ENCODE results near the gene OTUB1.
"Not testable (repeated sequence)": the region's sequence is repeated elsewhere in the genome, so short reads cannot be mapped to it uniquely, and the experiment has no call there.

Gene OTUB1

GRCh38 chr11:63986156-63986931 is at the start of gene OTUB1:
TSS of gene OTUB1 (plus strand) at chr11:63986438. CDS start at chr11:63986457, 19 bp downstream.
- DNase-seq, result peak; percentile 84

- DNase-seq, result no peak
These were observed 48.3 kb upstream of the OTUB1 start for GRCh38 chr11:63937713-63938478.

GRCh38 chr11:63938479-63939396 is 47.5 kb upstream of the OTUB1 start, which contains the start of gene NAA40:
TSS of gene NAA40 (plus strand) at chr11:63939002. CDS start at chr11:63939097, 95 bp downstream.
- DNase-seq, result peak; percentile 95

GRCh38 chr11:63939397-63939891 is 46.8 kb upstream of the OTUB1 start:
- no peak for DNase-seq

DNA sequence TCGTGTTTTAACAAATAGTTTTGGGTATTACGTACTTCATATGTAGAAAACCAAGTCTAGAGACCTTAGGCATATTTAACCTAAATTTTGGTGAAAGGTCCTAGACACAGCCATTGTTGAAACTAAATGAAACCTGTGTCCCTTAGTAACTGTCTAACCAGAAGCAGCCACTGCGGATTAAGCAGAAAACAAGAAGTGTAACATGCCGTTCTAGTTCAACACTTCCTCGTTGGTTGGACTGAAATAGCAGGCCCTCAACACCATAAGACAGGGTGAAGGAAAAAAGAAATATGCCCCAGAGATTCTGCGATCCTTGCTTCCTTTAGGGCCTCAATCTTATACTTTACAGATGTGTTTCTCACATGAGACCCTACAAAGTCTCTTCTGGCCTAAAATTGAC is 45.5 kb upstream of the OTUB1 start:
- no peak for DNase-seq

DNA sequence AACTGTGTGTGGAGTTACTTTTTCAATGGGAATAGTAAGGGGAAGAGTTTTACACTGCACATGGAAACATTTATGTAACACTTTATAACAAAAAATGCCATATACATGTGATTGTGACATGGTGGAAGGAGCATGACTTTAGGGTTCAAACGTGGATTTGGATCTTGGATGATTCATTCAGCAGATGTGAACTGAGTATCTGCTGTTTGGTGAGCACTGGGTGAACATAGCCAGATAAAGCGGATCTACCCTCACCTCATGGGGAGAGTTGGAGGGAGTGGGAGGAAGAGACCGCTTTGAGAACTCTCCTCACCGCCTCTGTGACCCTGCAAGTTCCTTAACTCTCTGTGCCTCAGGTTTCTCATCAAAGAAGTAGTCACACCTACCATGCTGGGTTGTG is 44.3 kb upstream of the OTUB1 start:
- no peak for DNase-seq

DNA sequence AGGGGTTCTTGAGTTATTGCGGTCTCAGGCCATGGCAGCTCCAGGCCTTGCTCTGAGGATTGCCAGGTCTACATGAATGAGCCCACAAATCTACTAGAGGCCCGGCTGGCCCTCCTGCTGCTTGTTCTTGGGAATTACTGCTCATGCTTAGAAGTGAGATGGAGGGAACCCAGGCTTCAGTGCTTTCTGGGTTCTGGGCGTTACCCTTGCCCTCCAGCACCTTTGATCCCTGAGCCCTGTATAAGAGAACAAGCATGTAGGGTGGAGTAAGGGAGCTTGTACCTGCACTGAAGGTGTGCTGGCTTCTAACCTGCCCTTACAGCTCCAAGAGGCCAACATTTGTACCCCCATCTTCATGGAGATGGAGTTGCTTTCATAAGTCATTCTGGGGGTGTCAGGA is 43.4 kb upstream of the OTUB1 start:
- DNase-seq, result no peak

DNA sequence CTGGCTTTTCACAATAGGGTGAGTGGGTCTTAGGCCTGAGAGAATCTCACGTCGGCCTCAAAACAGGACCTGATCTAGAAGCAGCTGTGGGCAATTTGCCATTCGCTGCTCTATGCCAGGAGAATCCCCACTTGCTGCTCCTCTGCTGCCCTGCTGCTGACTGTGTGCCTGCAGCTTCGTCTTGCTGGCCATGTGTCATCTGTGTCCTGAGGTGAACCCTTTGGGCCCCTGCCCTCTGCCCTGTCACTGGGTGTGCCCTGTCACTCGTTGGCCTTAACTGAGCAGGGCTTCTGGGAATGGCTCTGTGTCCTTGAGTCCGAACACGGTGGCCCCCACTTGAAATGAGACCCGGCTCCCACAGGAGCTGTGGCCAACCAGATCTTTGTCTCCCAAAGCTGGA is 41.3 kb upstream of the OTUB1 start:
- no peak for DNase-seq

DNA sequence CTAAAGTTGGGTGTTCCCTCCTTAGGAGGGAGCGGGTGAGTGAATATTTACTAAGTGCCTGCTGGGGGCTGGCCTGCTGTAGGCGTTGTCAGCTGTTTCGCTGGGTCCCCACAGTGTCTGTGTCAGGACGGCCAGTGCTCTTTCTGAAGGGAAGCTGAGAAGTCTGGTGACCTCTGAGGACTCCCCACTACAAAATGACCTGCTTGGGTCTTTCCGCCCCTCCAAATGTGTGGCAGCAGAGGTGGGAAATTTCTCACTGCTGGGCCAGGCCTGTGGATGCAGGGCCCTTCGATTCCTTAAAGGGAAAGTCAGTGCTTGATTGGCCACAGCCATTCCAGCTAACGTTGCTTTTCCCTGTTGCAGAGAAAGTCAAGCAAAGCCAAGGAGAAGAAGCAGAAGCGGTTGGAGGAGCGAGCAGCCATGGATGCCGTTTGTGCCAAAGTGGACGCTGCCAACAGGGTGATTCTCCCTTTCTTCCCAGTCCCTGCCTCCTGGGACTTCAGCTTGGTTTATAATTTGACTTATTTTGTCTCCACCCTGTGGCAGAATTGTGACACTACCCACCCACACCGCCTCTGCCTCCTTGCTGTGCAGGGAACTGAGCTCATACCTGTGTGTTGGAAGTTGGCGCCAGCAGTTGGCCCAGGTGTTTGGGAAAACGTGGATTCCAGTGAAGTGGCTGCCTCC is 40.6 kb upstream of the OTUB1 start:
- DNase-seq, result peak; percentile 68

DNA sequence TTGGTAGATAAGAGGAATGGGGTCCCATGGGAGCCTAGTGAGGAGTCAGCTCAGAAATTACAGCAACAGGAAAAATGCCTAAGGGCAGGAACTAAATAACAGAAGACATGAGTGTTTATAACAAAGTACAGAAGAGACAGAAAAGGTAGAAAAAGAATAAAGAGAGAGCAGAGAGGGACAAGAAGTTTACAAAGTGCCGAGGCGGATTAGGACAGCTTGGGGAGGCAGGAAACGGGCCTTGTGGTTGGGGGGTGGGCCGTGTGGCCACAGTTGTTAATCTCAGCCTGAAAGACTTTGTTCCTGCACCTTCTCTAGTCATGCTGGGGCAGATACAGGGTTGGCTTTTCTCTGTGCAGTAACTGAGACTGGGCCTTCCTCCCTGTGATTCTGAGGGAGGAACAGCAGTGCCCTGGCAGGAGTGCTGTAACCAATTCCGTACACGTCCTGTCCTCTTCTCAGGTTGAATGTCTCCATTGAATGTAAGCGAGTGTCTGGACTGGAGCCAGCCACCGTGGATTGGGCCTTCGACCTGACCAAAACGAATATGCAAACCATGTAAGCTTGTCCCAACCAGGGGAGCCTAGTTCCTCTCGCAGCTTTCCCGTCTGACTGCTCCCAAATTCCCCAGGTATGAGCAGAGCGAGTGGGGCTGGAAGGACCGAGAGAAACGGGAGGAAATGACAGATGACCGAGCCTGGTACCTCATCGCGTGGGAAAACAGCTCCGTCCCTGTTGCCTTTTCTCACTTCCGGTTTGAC is 34.3 kb upstream of the OTUB1 start:
- no peak for DNase-seq

DNA sequence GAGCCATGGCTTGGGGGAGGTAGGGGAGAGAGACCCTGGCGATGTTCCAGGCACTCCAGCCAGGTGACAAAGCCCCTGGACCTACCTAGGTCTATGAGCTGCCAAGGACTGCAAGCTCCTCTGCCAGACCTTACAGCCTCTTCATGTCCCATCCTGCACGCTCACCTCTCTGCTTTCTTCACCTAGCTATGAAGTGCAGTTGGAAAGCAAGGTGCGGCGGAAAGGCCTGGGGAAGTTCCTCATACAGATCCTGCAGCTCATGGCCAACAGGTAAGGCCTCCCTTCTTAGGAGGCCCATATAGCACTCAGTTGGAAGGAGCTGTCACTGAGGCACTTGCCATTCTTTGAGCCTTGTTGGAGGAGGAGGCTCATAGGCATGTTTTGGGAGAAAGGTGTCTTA is 33.7 kb upstream of the OTUB1 start:
- DNase-seq, result no peak

DNA sequence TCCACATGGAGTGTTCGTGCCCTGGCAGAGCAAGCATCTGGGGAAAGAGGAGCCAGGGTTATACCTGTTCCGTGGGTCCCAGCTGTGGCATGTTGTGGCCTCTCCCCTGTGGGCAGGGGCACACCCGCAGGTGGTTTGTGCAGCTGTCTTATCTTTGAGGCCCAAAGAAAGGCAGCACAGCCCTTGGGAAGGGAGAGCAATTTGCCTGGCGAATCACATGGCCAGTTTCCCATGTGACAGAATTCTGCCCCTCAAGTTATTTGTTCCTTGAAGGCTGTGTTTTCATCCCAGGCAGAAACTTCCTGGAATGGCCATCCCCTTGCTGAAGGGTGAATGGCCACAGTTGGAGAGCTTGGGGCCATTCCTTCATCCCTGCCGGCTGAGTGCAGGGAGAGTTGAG is 28.2 kb upstream of the OTUB1 start:
- DNase-seq, result no peak

DNA sequence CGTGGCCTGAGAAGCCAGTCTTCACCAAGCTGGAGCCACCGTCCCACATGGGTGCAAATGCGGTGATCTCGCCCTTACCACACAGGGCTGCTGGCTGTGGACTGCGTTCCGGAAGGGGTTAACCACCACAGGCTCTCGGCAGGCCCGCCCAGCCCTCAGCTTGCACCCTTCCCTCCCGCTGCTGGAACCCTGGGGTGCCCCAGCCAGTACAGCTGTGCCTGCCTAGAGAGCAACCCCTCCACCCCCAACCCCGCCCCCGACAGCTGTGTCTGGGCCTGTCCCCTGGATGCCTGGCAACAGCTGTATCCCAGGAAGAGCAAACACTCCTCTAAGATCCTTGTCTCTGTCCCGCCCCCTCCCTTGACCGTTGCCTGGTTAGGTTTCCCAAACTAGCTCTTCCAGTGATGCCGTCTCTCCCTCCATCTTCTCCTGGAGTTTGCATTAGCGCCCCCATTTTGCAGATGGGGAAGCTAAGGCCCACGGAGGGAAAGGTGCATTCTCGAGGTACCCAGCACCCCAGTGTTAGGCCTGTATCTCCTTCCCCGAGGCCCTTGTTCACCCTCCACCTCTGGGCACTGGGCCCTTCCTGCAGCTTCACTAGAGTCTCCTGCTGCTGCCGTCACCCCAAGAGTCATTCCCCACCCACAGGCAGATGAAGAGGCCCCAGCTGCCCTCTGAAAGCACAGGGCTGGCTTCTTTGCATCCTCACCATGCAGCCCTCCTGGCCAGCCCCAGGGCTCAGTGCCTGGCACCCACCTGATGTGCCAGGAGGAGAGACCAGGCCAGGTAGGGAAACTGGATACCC is 24.4 kb upstream of the OTUB1 start:
- peak; percentile 30 for DNase-seq

GRCh38 chr11:63963895-63964294 is 22.3 kb upstream of the OTUB1 start:
- not testable (repeated sequence) for DNase-seq

- no peak for DNase-seq
These were observed 19.8 kb upstream of the OTUB1 start for GRCh38 chr11:63966444-63966843.

GRCh38 chr11:63969461-63969860 is 16.8 kb upstream of the OTUB1 start:
- no peak for DNase-seq

DNA sequence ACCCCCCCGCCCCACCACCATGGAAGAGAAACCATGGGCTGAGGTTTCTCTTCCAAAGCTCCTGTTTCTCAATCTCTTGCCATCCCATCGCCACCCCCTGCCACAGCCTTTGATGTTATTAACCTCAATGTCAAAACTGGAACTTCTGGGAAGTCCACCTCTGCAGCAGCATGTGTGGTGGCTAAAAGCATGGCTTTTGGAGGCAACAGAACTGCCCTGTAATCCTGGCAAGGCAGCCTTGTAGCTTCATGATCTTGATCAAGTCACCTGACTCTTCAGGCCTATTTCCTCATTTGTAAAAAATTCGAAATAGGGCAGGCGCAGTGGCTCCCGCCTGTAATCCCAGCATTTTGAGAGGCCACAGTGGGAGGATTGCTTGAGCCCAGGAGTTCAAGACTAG is 15.3 kb upstream of the OTUB1 start:
- no peak for DNase-seq

DNA sequence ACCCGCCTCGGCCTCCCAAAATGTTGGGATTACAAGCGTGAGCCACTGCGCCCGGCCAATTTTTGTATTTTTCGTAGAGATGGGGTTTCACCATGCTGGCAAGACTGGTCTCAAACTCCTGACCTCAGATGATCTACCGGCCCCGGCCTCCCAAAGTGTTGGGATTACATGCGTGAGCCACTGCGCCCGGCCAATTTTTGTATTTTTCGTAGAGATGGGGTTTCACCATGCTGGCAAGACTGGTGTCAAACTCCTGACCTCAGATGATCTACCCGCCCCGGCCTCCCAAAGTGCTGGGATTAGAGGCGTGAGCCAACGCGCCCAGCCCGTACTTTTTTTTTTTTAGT is 12.4 kb upstream of the OTUB1 start:
- not testable (repeated sequence) for DNase-seq

DNA sequence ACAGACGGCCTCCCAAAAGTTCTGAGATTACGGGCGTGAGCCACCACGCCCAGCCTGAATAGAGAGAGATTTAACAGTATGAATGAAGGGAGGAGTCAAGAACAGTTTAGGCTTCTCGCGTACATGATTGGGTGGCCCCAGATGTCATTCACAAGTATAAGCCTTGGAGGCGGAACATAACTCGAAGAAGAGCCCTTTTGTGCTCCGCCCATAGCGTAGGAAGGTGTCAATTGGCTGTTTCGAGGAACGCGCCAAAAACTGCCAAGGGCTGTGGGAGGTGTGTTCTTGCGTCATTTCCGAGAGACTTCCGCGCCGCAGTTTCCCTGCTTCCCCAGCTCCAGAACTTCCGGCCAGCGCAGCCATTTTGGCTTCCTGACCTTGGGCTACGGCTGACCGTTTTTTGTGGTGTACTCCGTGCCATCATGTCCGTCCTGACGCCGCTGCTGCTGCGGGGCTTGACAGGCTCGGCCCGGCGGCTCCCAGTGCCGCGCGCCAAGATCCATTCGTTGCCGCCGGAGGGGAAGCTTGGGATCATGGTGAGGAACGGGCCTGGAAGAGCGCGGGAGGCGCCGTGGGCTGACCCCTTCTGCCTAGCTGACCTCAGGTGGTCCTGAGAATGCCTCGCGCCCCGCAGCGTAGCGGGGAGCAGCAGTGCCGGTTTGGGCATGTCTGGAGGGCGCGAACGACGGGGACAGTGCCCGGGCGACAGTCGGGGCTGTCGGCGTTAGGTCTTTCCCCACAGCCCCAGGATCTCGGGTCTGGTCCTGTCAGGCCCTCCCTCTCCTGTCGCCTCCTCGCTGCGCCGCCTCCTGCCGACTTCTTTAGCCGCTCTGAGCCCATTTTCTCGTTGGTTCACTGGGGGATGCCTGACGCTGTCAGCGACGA is 11.7 kb upstream of the OTUB1 start, which contains the start of gene COX8A:
COX8A (plus strand) TSS at position 362 of the 885 bp plus-strand sequence; CDS start at position 423, 61 bp downstream.
- DNase-seq, result peak; percentile 100
